GM19438 (cell line): ENCODE data around the gene RRBP1.
"Not testable (repeated sequence)": the region's sequence is repeated elsewhere in the genome, so short reads cannot be mapped to it uniquely, and the experiment has no call there.

Experiments
- ATAC-seq: cut with Tn5 transposase; IDR thresholded peaks from one replicate; pipeline ENCODE4 v1.9.1; 2021; ENCODE audit warnings: low read depth; ENCODE audit not compliant: unreplicated experiment

The RRBP1 gene

DNA sequence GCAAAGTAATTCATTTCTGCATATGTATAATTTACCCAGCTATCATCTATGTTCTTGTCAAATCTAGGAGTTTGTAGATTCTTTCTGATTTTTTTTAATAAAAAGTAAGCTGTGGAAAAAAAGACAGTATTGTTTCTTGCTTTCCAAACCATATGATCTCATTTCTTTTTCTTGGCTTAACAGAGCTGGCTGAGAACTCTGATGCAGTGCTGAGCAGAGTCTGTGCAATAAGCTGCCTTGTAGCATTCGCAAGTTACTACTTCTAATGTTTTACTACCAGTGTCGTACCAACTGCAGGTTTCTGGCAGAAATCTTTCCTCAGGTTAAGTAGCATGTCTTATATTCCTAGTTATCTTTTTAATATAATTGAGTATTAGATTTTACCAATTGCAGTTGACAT lies 15.6 kb downstream of the RRBP1 start:
- ATAC-seq: no peak

DNA sequence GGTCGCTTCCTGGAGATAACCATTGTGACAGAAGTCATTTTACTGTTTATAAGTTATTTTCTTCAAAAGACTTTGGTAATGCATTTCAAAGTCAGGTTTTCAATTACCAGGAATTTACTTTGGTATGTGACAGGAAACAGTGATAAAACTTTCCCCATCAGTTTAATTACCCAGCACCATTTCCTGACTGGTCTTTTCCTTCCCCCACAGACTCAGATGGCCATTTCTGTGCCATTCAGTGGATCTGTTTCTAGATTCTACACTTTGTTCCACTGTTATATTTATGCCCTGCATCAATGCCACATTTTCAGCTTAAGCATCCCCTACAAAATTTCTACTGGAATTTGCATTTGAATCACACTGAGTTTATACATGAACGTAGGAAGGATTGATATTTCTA lies 16.3 kb downstream of the RRBP1 start:
- no peak for ATAC-seq

DNA sequence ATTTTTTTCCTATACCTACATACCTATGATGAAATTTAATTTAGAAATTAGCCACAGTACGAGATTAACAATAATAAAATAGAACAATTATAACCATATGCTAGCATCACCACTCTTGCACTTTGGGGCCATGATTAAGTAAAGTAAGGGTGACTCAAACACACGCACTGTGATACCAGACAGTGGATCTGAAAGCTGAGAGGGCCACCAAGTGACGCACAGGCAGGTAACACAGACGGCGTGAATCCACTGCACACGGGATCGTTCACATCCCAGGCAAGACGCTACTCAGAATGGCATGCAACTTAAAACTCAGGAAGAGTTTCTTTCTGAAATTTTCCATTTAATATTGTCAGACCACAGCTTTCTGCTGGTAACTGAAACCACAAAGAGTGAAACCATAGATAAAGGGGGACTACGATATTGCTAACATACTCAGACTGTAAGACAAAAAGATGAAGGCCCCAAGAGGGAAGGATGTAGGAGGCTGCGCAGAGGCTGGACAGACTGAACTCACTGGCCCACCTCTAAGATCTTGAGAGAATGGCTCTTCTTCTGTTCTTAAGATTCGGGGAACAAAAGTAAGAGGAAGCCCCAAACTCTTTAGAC lies 17.9 kb downstream of the RRBP1 start:
- no peak for ATAC-seq

DNA sequence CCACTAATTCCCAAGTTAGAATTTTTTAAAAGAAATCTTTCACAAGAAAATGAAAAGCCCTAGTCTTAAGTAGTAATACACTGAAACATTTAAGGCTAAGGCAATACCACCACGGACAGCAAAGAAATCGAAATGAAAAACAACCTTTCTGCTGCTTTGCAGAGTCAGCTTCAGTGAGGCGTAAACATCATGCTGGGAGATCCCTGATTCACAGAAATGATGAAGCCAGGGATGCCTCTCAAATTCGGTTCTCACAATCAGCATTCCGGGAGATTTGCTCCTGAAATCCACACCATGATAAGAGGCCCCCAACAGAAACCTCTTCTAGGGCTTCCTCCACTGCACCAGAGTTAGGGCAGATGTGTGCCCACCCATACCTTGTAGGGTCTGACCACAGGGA lies 18.6 kb downstream of the RRBP1 start:
- ATAC-seq: no peak

DNA sequence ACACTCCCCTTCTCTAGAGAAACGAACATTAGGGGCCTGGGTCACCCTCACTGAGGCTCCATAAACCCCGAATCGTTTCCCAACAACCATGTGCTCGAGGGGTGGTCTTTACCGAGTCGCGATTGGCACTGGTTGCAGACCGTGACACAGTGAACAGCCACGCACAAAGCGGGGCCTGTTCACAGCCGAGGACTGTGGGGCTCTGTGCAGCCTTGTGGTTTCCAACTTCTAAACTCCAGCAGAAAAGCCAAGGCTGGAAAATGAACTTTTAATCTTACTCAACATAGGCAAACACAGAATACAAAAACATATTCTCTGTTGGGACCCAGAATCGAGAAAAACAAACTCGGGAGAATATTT lies 19.0 kb downstream of the RRBP1 start:
- ATAC-seq: no peak

GRCh38 chr20:17662333-17663039 lies 19.6 kb downstream of the RRBP1 start:
- no peak for ATAC-seq

DNA sequence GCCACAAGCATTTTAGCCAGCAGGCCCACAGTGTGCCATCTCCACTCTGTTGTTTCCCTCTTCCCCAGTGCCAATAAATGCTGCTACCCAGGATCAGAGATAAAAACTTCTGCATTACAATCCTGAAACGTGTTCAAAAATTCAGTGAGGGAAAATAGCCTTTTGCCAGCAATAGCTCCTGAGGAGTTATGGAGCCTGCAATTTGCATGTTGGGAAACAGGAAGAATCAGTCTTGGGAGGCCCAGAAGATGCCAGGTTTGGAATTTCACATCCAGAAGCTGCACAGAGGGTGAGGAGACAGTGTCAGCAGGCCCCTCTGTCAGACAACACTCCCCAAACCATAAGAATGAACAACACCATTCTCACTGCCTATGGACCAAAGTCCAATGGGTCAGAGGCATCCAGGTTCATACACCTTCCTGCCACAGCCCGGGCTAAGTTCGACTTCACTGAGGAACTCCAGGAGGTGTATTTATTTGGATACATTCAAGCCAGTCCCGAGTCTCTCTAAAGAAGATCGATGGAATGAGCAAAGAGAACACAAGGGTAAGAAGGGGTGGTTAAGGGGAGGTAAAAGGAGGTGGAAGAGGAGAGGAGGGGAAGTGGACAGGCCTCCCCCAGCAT lies 20.8 kb downstream of the RRBP1 start:
- ATAC-seq: no peak

GRCh38 chr20:17660667-17661066 lies 21.4 kb downstream of the RRBP1 start:
- no peak for ATAC-seq

GRCh38 chr20:17659801-17660200 lies 22.2 kb downstream of the RRBP1 start:
- ATAC-seq: no peak

GRCh38 chr20:17659344-17659743 lies 22.7 kb downstream of the RRBP1 start:
- ATAC-seq: not testable (repeated sequence)

DNA sequence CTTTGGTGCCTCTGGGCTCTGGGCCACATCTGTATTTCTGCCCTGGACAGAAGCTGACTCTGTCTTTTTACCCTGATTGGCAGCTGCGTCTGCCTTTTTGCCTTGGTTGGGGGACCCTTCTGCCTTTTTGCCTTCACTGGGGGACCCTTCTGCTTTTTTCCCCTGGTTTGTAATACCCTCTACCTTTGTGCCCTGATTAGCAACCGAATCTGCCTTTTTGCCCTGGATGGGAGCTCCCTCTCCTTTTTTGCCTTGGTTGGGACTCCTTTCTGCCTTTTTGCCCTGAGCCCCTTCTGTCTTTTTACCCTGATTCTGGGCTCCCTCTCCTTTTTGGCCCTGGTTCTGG lies 23.4 kb downstream of the RRBP1 start:
- no peak for ATAC-seq

DNA sequence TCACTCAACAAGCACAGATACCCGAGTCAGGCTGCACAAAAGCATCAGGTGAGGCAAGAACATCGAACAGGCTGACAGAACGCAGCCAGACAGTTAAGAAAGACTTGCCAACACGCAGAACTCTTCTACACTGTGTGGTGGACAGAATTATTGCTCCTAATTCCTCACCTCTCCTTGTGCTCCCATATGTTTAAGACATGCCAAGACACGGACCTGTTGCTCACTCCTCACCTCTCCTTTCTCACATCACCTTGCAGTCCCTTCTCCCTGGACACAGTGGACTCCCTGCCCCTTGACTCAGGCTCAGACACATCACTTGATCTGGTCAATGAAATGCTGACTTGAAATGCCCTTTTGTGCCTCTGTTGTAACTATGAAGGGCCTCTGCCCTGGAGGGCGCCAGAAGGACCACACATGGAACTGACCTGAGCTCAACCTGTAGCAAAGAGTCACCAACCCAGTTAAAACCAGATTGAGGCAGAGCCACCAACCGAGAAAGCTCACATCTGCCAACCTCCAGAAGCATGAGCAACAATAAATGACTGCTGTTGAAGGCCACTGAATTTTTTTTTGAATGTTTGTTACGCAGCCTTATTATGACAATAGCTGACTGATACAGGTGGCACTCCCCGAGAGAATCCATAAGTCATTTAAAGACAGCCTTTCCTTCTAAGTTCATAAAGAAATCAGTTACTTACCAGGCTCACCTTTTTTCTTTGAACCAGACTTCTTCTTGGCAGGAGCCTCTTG lies 24.0 kb downstream of the RRBP1 start:
- no peak for ATAC-seq

GRCh38 chr20:17657079-17657825 lies 24.8 kb downstream of the RRBP1 start:
- no peak for ATAC-seq

DNA sequence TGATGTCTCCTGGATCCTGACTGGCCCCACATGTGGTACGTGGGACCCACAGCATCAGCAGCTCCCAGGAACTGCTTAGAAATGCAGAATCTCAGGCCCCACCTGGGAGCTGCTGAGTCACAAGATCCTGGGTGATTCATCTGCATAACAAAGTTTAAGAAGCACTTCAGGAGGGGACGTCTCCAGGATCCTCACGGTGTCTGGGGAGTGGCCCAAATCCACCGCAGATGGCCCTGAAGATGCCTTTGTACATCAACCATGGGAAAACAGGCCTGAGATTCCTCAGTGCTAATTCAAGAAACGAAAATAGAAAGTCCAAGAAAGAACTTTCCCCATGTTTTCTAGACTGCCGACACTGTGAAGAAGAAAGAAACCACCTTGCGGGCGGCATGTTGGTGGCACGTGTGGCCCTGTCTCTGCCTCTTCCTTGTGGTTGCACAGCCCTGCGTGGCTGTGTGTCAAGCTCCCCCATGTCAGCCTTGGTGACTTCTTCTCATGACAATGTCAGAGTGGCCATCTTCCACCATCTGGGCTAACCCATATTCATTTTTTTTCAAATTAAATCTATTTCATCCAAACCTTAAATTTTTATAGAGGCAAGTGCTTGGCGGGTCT lies 26.1 kb downstream of the RRBP1 start:
- no peak for ATAC-seq

DNA sequence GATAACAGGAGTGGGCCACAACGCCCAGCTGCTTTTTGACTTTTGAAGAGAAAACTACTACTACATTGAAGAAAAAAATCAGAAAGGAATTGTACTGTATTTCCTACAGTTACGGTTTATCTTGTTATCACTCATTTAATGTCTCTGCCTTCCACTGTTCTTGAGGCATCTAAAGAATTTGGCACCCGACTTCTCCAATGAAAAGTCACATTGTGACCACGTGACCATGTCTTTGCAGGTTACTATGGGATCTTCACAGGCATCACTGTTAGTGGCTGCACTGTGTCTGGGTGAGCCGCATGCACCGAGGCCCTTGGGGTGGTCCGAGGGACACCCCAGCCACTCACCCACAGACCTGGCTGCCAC lies 26.8 kb downstream of the RRBP1 start:
- ATAC-seq: no peak

- ATAC-seq: no peak
Measured at GRCh38 chr20:17654649-17655285, 27.3 kb downstream of the RRBP1 start.

GRCh38 chr20:17653835-17654648 lies 28.0 kb downstream of the RRBP1 start:
- ATAC-seq: no peak

DNA sequence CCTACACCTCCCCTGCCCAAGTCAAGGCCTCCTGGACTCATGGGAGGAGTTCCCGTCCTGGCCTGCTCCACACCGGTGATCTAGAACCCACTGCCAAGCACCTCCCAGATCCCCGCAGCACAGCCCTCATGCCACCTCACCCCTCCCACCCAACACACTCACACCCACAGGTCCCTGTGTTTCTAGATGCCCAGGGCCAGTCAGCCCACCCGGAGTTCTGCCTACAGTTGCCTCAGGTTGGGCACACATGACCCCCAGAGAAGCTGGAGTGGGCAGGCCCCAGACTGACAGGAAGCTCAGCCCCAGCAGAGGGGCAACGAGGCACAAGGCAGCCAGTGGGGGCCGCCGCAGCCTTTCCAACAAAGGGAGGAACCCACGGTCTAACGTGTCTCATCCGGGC lies 29.6 kb downstream of the RRBP1 start:
- no peak for ATAC-seq

- ATAC-seq: no peak
Measured at GRCh38 chr20:17651760-17652388, 30.2 kb downstream of the RRBP1 start.
